Nephron (organoid): ENCODE data around the gene MAG.

ENCODE experiments used
- H3K27ac Mint-ChIP-seq, 3 experiments: 2 replicates each; pipeline ENCODE4 v1.8.0; 2020; ENCODE audit warnings: mixed read lengths in 3 of 3, mild to moderate bottlenecking in 2 of 3, moderate library complexity in 1 of 3
- H3K27me3 Mint-ChIP-seq: 2 replicates; pipeline ENCODE4 v1.8.0; 2021; ENCODE audit warnings: low read depth, mild to moderate bottlenecking, moderate library complexity, mixed read lengths
- H3K36me3 Mint-ChIP-seq: 2 replicates; pipeline ENCODE4 v1.8.0; 2020; ENCODE audit warnings: low read depth, mixed read lengths
- H3K4me1 Mint-ChIP-seq: 2 replicates; pipeline ENCODE4 v1.8.0; 2020; ENCODE audit warnings: mixed read lengths
- H3K4me3 Mint-ChIP-seq, 3 experiments: 2 replicates each; pipeline ENCODE4 v1.8.0; 2020; ENCODE audit warnings: mild to moderate bottlenecking in 3 of 3, mixed read lengths in 3 of 3, moderate library complexity in 2 of 3
- H3K9me3 Mint-ChIP-seq: 2 replicates; pipeline ENCODE4 v1.8.0; 2020; ENCODE audit warnings: mixed read lengths
- TF ChIP-seq, protein P1 (sequence below), 3 experiments: fragments of 200-600 bp; sonication (generic); IDR thresholded peaks; one replicate each; pipeline ENCODE4 v1.5.0; 2021; ENCODE audit warnings: antibody characterized with exemption in 3 of 3; ENCODE audit not compliant: unreplicated experiment in 3 of 3

Gene MAG

DNA sequence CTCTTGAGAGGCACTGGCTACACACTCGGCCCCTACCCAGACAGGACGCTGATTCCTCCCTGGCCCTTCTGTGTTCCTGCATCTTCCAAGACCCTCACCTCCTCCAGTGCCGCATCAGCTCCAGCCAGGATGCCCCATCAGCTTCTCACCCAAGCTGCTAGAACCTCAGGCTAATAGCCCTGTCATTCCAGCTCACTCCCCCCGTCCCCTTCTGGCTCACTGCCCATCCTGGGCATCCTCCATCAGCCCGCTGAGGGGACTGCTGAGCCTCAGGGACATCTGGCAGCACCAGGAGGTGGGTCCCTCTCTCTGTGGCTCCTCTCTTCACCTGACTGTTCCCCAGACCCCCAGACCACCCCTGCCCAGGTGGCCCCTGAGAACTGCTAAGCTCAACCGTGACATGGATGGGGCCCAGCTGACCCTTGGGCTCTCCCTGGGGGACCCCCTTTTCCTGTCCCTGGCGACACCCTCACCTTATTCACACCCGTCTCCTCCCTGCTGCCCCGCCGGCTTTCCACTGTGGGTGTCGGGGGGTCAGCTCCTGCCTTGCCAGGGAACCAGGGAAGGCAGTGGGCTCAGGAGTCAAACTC, 71.1 kb downstream of the MAG start:
- peaks cover 3% of the 10 kb centered on the region for H3K4me1 Mint-ChIP-seq
- no peaks in the 10 kb centered on the region for H3K36me3 Mint-ChIP-seq
- no peaks in the 10 kb centered on the region for H3K9me3 Mint-ChIP-seq
- H3K27ac Mint-ChIP-seq: no peak overlapping the region
- TF ChIP-seq, protein P1, sequence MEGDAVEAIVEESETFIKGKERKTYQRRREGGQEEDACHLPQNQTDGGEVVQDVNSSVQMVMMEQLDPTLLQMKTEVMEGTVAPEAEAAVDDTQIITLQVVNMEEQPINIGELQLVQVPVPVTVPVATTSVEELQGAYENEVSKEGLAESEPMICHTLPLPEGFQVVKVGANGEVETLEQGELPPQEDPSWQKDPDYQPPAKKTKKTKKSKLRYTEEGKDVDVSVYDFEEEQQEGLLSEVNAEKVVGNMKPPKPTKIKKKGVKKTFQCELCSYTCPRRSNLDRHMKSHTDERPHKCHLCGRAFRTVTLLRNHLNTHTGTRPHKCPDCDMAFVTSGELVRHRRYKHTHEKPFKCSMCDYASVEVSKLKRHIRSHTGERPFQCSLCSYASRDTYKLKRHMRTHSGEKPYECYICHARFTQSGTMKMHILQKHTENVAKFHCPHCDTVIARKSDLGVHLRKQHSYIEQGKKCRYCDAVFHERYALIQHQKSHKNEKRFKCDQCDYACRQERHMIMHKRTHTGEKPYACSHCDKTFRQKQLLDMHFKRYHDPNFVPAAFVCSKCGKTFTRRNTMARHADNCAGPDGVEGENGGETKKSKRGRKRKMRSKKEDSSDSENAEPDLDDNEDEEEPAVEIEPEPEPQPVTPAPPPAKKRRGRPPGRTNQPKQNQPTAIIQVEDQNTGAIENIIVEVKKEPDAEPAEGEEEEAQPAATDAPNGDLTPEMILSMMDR (IDR thresholded peaks at IDR 0.05; ENCODE audit: unreplicated experiment in 3 of 3): no peak
- H3K27me3 Mint-ChIP-seq: peaks cover 6% of the 10 kb centered on the region
- no peak overlapping the region for H3K4me3 Mint-ChIP-seq
